ENCODE data around the gene TADA1. TPM values are rescaled to one million over a fixed set of nuclear protein-coding genes. Genes with fewer than 3 reads are reported as not detected.

The TADA1 gene
- total RNA-seq, 3 donors from 2014 or later: 6.9 to 18.7 (median 14.1) TPM

- H3K27me3 ChIP-seq: no peaks in the 10 kb centered on the region
- no peak for DNase-seq (ENCODE audit: low spot score in 2 of 2)
- peaks cover 17 to 21% of the 10 kb centered on the region in 2 donors for H3K9me3 ChIP-seq
- intact Hi-C loops (cut with DNase I; ENCODE audit: low total_unique reads): no loop called here
- no peak overlapping the region for H3K4me3 ChIP-seq
- TF ChIP-seq CTCF (IDR thresholded peaks at IDR 0.05): no peak
- no peak for TF ChIP-seq POLR2AphosphoS5 (IDR thresholded peaks at IDR 0.05)
- no peak for TF ChIP-seq POLR2A (IDR thresholded peaks at IDR 0.05)
- no peaks in the 10 kb centered on the region for H3K36me3 ChIP-seq
- no peaks in the 10 kb centered on the region for H3K4me1 ChIP-seq
- H3K27ac ChIP-seq: no peak overlapping the region
Measured at GRCh38 chr1:166827426-166827825, 48.6 kb downstream of the TADA1 start.

- Histone ChIP-seq H3K27me3 (no peaks in the 10 kb centered on the region), H3K36me3 (no peaks in the 10 kb centered on the region), H3K9me3 (peaks cover 9 to 19% of the 10 kb centered on the region in 2 donors), H3K4me1 (no peaks in the 10 kb centered on the region), H3K27ac (no peak overlapping the region), H3K4me3 (no peak overlapping the region)
- no peak for DNase-seq (ENCODE audit: low spot score in 2 of 2)
- no peak for TF ChIP-seq POLR2AphosphoS5 (IDR thresholded peaks at IDR 0.05)
- no peak for TF ChIP-seq CTCF (IDR thresholded peaks at IDR 0.05)
- no peak for TF ChIP-seq POLR2A (IDR thresholded peaks at IDR 0.05)
- intact Hi-C loops (cut with DNase I; ENCODE audit: low total_unique reads): no loop called here
Measured at GRCh38 chr1:166822385-166822784, 53.7 kb downstream of the TADA1 start.

GRCh38 chr1:166819974-166820373, 56.1 kb downstream of the TADA1 start:
- Histone ChIP-seq H3K36me3 (no peaks in the 10 kb centered on the region), H3K4me3 (no peak overlapping the region), H3K9me3 (peaks cover 9 to 23% of the 10 kb centered on the region in 2 donors), H3K4me1 (no peaks in the 10 kb centered on the region), H3K27me3 (no peaks in the 10 kb centered on the region), H3K27ac (no peak overlapping the region)
- DNase-seq (ENCODE audit: low spot score in 2 of 2): no peak
- intact Hi-C loops (cut with DNase I; ENCODE audit: low total_unique reads): no loop called here
- TF ChIP-seq POLR2A (IDR thresholded peaks at IDR 0.05) (no peak), POLR2AphosphoS5 (IDR thresholded peaks at IDR 0.05) (no peak), CTCF (IDR thresholded peaks at IDR 0.05) (no peak)

- Histone ChIP-seq H3K27me3 (no peaks in the 10 kb centered on the region), H3K4me3 (no peak overlapping the region), H3K36me3 (no peaks in the 10 kb centered on the region), H3K27ac (no peak overlapping the region), H3K9me3 (peaks cover 3 to 10% of the 10 kb centered on the region in 2 donors), H3K4me1 (no peaks in the 10 kb centered on the region)
- intact Hi-C loops (cut with DNase I; ENCODE audit: low total_unique reads): no loop called here
- TF ChIP-seq POLR2A (IDR thresholded peaks at IDR 0.05): no peak
- TF ChIP-seq CTCF (IDR thresholded peaks at IDR 0.05): no peak
- TF ChIP-seq POLR2AphosphoS5 (IDR thresholded peaks at IDR 0.05): no peak
- DNase-seq (ENCODE audit: low spot score in 2 of 2): no peak
Measured at GRCh38 chr1:166814611-166815010, 61.5 kb downstream of the TADA1 start.

- H3K9me3 ChIP-seq: peaks cover 0 to 4% of the 10 kb centered on the region in 2 donors
- TF ChIP-seq CTCF (IDR thresholded peaks at IDR 0.05) (no peak), POLR2AphosphoS5 (IDR thresholded peaks at IDR 0.05) (no peak), POLR2A (IDR thresholded peaks at IDR 0.05) (no peak)
- H3K27ac ChIP-seq: no peak overlapping the region
Measured at GRCh38 chr1:166813508-166814223, 62.4 kb downstream of the TADA1 start.

More at GRCh38 chr1:166813508-166814223, 62.4 kb downstream of the TADA1 start:
- no peak overlapping the region for H3K4me3 ChIP-seq
- H3K4me1 ChIP-seq: no peaks in the 10 kb centered on the region
- no peaks in the 10 kb centered on the region for H3K36me3 ChIP-seq
- intact Hi-C loops (cut with DNase I; ENCODE audit: low total_unique reads): no loop called here
- no peaks in the 10 kb centered on the region for H3K27me3 ChIP-seq
- no peak for DNase-seq (ENCODE audit: low spot score in 2 of 2)

Measured in breast epithelium (tissue), 4 donors.